Measurements from ENCODE around the gene DOHH.

The DOHH gene

GRCh38 chr19:3538965-3539755, 38.7 kb upstream of the DOHH start, which contains the start of gene TEKTIP1:
Gene TEKTIP1 (plus strand): TSS chr19:3539174. CDS start chr19:3539178, 4 bp downstream.
- Mint-ChIP-seq H3K36me3 (ENCODE audit: low read depth) (peaks cover 10% of the 10 kb centered on the region), H3K27ac (peak within 1 kb of the TSS in 1 of 3 experiments; percentile 63), H3K27me3 (ENCODE audit: low read depth) (no peaks in the 10 kb centered on the region), H3K4me1 (no peaks in the 10 kb centered on the region), H3K9me3 (no peaks in the 10 kb centered on the region), H3K4me3 (no peak within 1 kb of the TSS)
- TF ChIP-seq CTCF (IDR thresholded peaks at IDR 0.05; ENCODE audit: unreplicated experiment in 3 of 3): no peak

- no peaks in the 10 kb centered on the region for H3K4me1 Mint-ChIP-seq
- no peaks in the 10 kb centered on the region for H3K27me3 Mint-ChIP-seq (ENCODE audit: low read depth)
- H3K4me3 Mint-ChIP-seq: no peak overlapping the region
- H3K27ac Mint-ChIP-seq: peak overlapping the region in 1 of 3 experiments; percentile 63
- no peaks in the 10 kb centered on the region for H3K9me3 Mint-ChIP-seq
- H3K36me3 Mint-ChIP-seq (ENCODE audit: low read depth): peaks cover 13% of the 10 kb centered on the region
- TF ChIP-seq CTCF (IDR thresholded peaks at IDR 0.05; ENCODE audit: unreplicated experiment in 3 of 3): no peak
These were observed 37.9 kb upstream of the DOHH start for GRCh38 chr19:3538258-3538929.

GRCh38 chr19:3537438-3538240, 37.2 kb upstream of the DOHH start:
- Mint-ChIP-seq H3K9me3 (no peaks in the 10 kb centered on the region), H3K4me3 (no peak overlapping the region), H3K36me3 (ENCODE audit: low read depth) (peaks cover 16% of the 10 kb centered on the region), H3K27ac (no peak overlapping the region), H3K27me3 (ENCODE audit: low read depth) (no peaks in the 10 kb centered on the region), H3K4me1 (no peaks in the 10 kb centered on the region)
- no peak for TF ChIP-seq CTCF (IDR thresholded peaks at IDR 0.05; ENCODE audit: unreplicated experiment in 3 of 3)

GRCh38 chr19:3537101-3537437, 36.6 kb upstream of the DOHH start:
- H3K4me1 Mint-ChIP-seq: no peaks in the 10 kb centered on the region
- no peaks in the 10 kb centered on the region for H3K27me3 Mint-ChIP-seq (ENCODE audit: low read depth)
- peaks cover 16% of the 10 kb centered on the region for H3K36me3 Mint-ChIP-seq (ENCODE audit: low read depth)
- no peak for TF ChIP-seq CTCF (IDR thresholded peaks at IDR 0.05; ENCODE audit: unreplicated experiment in 3 of 3)
- H3K9me3 Mint-ChIP-seq: no peaks in the 10 kb centered on the region
- H3K27ac Mint-ChIP-seq: no peak overlapping the region
- H3K4me3 Mint-ChIP-seq: no peak overlapping the region

GRCh38 chr19:3536429-3537100, 36.1 kb upstream of the DOHH start:
- TF ChIP-seq CTCF (IDR thresholded peaks at IDR 0.05; ENCODE audit: unreplicated experiment in 3 of 3): no peak
- H3K9me3 Mint-ChIP-seq: no peaks in the 10 kb centered on the region
- H3K27ac Mint-ChIP-seq: no peak overlapping the region
- peaks cover 16% of the 10 kb centered on the region for H3K36me3 Mint-ChIP-seq (ENCODE audit: low read depth)
- H3K27me3 Mint-ChIP-seq (ENCODE audit: low read depth): no peaks in the 10 kb centered on the region
- H3K4me3 Mint-ChIP-seq: no peak overlapping the region
- no peaks in the 10 kb centered on the region for H3K4me1 Mint-ChIP-seq

Measured in nephron (organoid).